IMR-90 (cell line): Measurements from ENCODE around the gene CCDC92. TPM values are rescaled to one million over a fixed set of nuclear protein-coding genes. Genes with fewer than 3 reads are reported as not detected.

Experiments used
- ATAC-seq: fragments of 200-7000 bp; cut with Tn5 transposase; 2 replicates; pipeline ENCODE4 v1.9.1; 2020; ENCODE audit warnings: low read depth, mild to moderate bottlenecking, moderate library complexity
- BruUV-seq: library from RNA; stranded (reverse); fragments of 400-500 nt; replicated peaks from 2 replicates; lab custom pipeline; 2021; lab: Mats Ljungman, UMichigan
- CTCF ChIA-PET: fragments of 300-600 bp; formaldehyde crosslinking; extraction: SDS; loops from one replicate; lab custom pipeline; 2021; ENCODE audit warnings: antibody characterized with exemption; lab: Yijun Ruan, JAX
- POLR2A ChIA-PET: fragments of 300-600 bp; sonication (Branson Sonifier 250); formaldehyde crosslinking; loops from one replicate; lab custom pipeline; 2022; ENCODE audit warnings: antibody characterized with exemption; ENCODE audit not compliant: unreplicated experiment; lab: Charles Lee
- DNase-seq: peaks from one replicate; pipeline ENCODE4 v3.0.0; 2013
- H2AFZ ChIP-seq: replicated peaks from 2 replicates; pipeline ENCODE3; 2013; ENCODE audit warnings: low read length, mild to moderate bottlenecking; ENCODE audit not compliant: poor library complexity
- H2AK5ac ChIP-seq: 2 replicates; pipeline ENCODE4 v1.6.1; 2013; ENCODE audit warnings: low read depth, low read length, inconsistent platforms
- H2AK9ac ChIP-seq: replicated peaks from 2 replicates; pipeline ENCODE3; 2013; ENCODE audit warnings: mild to moderate bottlenecking, low read depth, low read length, moderate library complexity; ENCODE audit not compliant: poor library complexity
- H2BK120ac ChIP-seq: 2 replicates; pipeline ENCODE4 v1.6.1; 2013; ENCODE audit warnings: low read depth, low read length, inconsistent platforms
- H2BK15ac ChIP-seq: 3 replicates; pipeline ENCODE4 v1.6.1; 2013; ENCODE audit warnings: low read depth, low read length, inconsistent platforms
- H2BK20ac ChIP-seq: 2 replicates; pipeline ENCODE4 v1.6.1; 2013; ENCODE audit warnings: low read depth, mild to moderate bottlenecking, inconsistent platforms, low read length, moderate library complexity
- H2BK5ac ChIP-seq: 2 replicates; pipeline ENCODE4 v1.6.1; 2013; ENCODE audit warnings: mild to moderate bottlenecking, low read depth, low read length, inconsistent platforms; ENCODE audit not compliant: poor library complexity, severe bottlenecking
- H3K14ac ChIP-seq: replicated peaks from 2 replicates; pipeline ENCODE4 v1.6.1; 2013; ENCODE audit warnings: low read depth, low read length, inconsistent platforms
- H3K18ac ChIP-seq: 2 replicates; pipeline ENCODE4 v1.6.1; 2013; ENCODE audit warnings: low read depth, low read length, control low read depth
- H3K23ac ChIP-seq: 2 replicates; pipeline ENCODE4 v1.6.1; 2013; ENCODE audit warnings: low read depth, low read length, inconsistent platforms
- H3K27ac ChIP-seq: 2 replicates; pipeline ENCODE4 v1.5.1; 2013; ENCODE audit warnings: mild to moderate bottlenecking, control low read depth, low read length; ENCODE audit not compliant: insufficient read depth
- H3K27me3 ChIP-seq: 2 replicates; pipeline ENCODE4 v1.6.1; 2013; ENCODE audit warnings: low read length; ENCODE audit not compliant: control insufficient read depth, insufficient read depth
- H3K36me3 ChIP-seq: 2 replicates; pipeline ENCODE4 v1.6.1; 2013; ENCODE audit warnings: low read length, mixed read lengths; ENCODE audit not compliant: control insufficient read depth, insufficient read depth
- H3K4ac ChIP-seq: 2 replicates; pipeline ENCODE4 v1.6.1; 2013; ENCODE audit warnings: low read depth, low read length, inconsistent platforms
- H3K4me1 ChIP-seq: 2 replicates; pipeline ENCODE4 v1.6.1; 2013; ENCODE audit warnings: low read length, mixed read lengths; ENCODE audit not compliant: control insufficient read depth, insufficient read depth
- H3K4me2 ChIP-seq: 2 replicates; pipeline ENCODE4 v1.6.1; 2013; ENCODE audit warnings: low read depth, mild to moderate bottlenecking, control low read depth, low read length, moderate library complexity
- H3K4me3 ChIP-seq: 2 replicates; pipeline ENCODE4 v1.5.1; 2013; ENCODE audit warnings: low read depth, mild to moderate bottlenecking, control low read depth, low read length, moderate library complexity; ENCODE audit not compliant: insufficient read depth
- H3K56ac ChIP-seq: 2 replicates; pipeline ENCODE4 v1.6.1; 2013; ENCODE audit warnings: low read length, inconsistent platforms; ENCODE audit not compliant: insufficient read depth; ENCODE audit errors: extremely low read depth
- H3K79me1 ChIP-seq, 2 experiments: 2 replicates each; pipeline ENCODE4 v1.6.1; 2013; ENCODE audit warnings: low read length in 2 of 2, inconsistent platforms in 1 of 2, low read depth in 1 of 2
- H3K9ac ChIP-seq: 2 replicates; pipeline ENCODE4 v1.6.1; 2013; ENCODE audit warnings: low read depth, low read length, control low read depth
- H3K9me1 ChIP-seq: 2 replicates; pipeline ENCODE4 v1.6.1; 2013; ENCODE audit warnings: low read length, inconsistent platforms; ENCODE audit not compliant: insufficient read depth
- H3K9me3 ChIP-seq: 2 replicates; pipeline ENCODE4 v1.6.1; 2013; ENCODE audit warnings: low read length; ENCODE audit not compliant: control insufficient read depth, insufficient read depth
- H4K20me1 ChIP-seq: 2 replicates; pipeline ENCODE4 v1.6.1; 2013; ENCODE audit warnings: low read length, inconsistent platforms; ENCODE audit not compliant: insufficient read depth
- H4K5ac ChIP-seq: 2 replicates; pipeline ENCODE4 v1.6.1; 2013; ENCODE audit warnings: mild to moderate bottlenecking, low read depth, low read length, control low read depth
- H4K8ac ChIP-seq, 2 experiments: 2 replicates each; pipeline ENCODE4 v1.6.1; 2013; ENCODE audit warnings: low read depth in 2 of 2, low read length in 2 of 2, control low read depth in 1 of 2, inconsistent platforms in 1 of 2
- H4K91ac ChIP-seq: 2 replicates; pipeline ENCODE4 v1.6.1; 2013; ENCODE audit warnings: low read depth, low read length, inconsistent platforms; ENCODE audit not compliant: insufficient read depth
- BHLHE40 ChIP-seq: fragments of 150-350 bp; IDR thresholded peaks from 2 replicates; pipeline ENCODE4 v1.6.1; 2016; ENCODE audit warnings: mild to moderate bottlenecking, low read depth, low read length
- CEBPB ChIP-seq: IDR thresholded peaks from 2 replicates; pipeline ENCODE4 v1.6.1; 2012; ENCODE audit warnings: low read depth, low read length, improper control_type of control experiment
- FOS ChIP-seq: fragments of 150-350 bp; IDR thresholded peaks from 2 replicates; pipeline ENCODE4 v1.6.1; 2016; ENCODE audit warnings: low read depth, low read length
- MAZ ChIP-seq: IDR thresholded peaks from 2 replicates; pipeline ENCODE4 v1.6.1; 2012; ENCODE audit warnings: low read depth, mild to moderate bottlenecking, low read length, improper control_type of control experiment, moderate library complexity, borderline replicate concordance
- WGBS, 2 experiments: methylation state at CpG; one replicate each; pipeline versions ENCODE4 v1.1.5 to v1.1.7; 2013; ENCODE audit warnings: missing lambda C conversion rate in 2 of 2; ENCODE audit not compliant: insufficient read length in 1 of 2; ENCODE audit errors: extremely low coverage in 2 of 2; 5-methylcytosine and 5-hydroxymethylcytosine counted together
- dilution Hi-C: fragments of 300-500 bp; cut with HindIII; formaldehyde crosslinking; loops from one replicate; pipeline ENCODE4 v1.14.3; 2018; ENCODE audit warnings: low sequenced_read_pairs; ENCODE audit not compliant: unreplicated experiment
- in situ Hi-C: fragments of 300-500 bp; cut with MboI; formaldehyde crosslinking; loops from 3 replicates; pipeline ENCODE4 v1.14.3; 2019; ENCODE audit warnings: low sequenced_read_pairs, inconsistent platforms, mixed read lengths
- intact Hi-C: fragments of 100-400 bp; cut with micrococcal nuclease; formaldehyde crosslinking; loops from 2 replicates; pipeline ENCODE4 v1.10.0; 2022
- polyA plus RNA-seq, 3 experiments: library from polyadenylated mRNA; depleted of rRNA; stranded (reverse); fragments of >200 nt; gene quantifications; 2 replicates each; pipeline ENCODE4 v1.2.3, GENCODE V29; 2012; ENCODE audit warnings: low replicate concordance in 1 of 3
- total RNA-seq: library from RNA; depleted of rRNA; stranded (reverse); fragments of >200 nt; gene quantifications from 2 replicates; pipeline ENCODE4 v1.2.3, GENCODE V29; 2012

CCDC92 gene
- total and polyA plus RNA-seq, 2 of the 4 experiments (the other 2 are of a cell fraction), result 5.7 to 55.5 TPM

DNA sequence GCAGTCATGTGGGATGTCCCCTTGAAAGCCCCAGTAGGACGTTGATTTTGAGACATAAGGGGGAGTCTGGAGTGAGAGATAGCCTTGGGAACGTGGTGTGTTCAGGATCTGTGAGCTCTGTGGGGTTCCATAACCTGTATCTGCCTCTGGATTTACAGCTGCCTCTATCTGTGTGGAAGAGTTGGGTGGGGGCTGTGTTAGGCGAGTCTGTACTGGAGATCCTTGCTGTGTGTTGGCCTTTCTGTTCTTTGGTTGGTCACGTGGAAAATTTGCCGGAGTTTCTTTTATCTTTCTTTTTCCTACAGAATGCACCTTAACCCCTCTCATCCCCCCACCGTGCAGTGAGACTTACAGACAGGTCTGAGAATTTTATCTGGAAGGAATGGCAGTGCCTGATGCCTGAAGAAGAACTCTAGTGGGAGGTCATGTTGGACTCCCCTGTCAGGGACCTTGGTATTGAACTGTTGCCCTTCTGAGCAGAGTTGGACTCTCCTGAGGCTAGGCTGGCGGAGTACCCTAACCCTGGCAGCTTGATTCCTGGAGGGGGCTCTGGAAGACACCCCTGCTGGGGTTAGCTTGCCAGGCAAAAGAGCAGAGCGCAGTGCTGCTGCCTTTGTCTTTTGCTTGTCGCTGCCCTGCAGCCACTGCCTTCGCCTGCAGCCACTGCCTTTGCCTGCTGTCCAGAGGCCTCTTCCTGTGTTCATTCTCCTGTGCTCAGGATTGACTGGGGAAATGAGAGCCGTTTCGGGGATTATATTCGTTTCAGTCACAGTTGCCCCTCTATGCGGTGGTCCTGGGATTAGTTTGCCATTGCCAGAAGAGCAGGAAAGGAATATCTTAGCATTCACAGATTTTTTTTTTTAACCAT, 34.4 kb upstream of the CCDC92 start (continued):
- TF ChIP-seq CEBPB (no peak), MAZ (no peak)

DNA sequence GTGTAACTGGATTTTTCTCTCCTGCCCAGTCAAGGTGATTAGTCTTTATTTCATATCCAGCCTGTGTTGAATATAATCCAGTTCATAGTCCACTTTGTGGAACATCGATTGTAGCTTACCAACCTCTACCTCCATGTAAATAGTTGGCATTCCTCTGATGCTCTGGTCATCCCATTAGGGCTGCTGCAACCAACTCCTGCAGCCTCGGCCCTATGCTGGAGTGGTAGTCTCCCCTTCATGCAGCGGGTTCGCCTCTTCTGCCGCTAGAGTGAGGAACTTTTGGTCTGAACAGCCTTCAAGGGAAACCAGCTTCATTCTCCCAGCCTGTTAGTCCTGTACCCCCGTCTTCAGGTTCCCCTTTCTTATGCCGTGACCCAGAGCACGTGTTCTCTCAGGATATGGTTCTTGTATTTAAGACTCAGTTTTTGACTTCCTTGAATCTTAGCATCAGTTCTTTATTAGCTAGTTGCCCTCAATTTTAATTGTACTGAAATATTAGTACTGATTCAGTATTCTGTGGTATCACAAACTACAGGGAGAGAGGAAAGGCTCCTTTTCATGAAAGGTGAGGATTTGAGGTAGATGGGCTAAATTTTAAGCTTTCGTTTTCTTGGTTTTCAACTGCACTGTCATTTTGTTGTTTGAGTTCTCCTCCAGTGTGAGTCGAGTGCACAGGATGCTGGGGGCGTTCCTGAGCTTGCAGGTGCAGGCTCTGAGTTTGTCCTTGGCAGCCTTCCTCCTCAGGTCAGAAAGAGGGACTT, 33.6 kb upstream of the CCDC92 start:
- ChIA-PET CTCF (interaction anchor here (0.6 to 1.1 kb wide), 2 partner anchors 27 to 177 kb away, joined by 3 to 5 read pairs; no protein-coding TSS in a partner anchor), POLR2A (no interaction called here)
- Histone ChIP-seq H2BK5ac (no peak overlapping the region), H3K4me3 (no peak overlapping the region), H3K9me1 (peaks cover 15% of the 10 kb centered on the region), H3K9ac (no peak overlapping the region), H3K56ac (no peak overlapping the region), H2BK15ac (no peak overlapping the region), H2BK20ac (no peak overlapping the region), H3K4me2 (no peak overlapping the region), H2AK9ac (no peak overlapping the region), H3K4me1 (peaks cover 24% of the 10 kb centered on the region), H3K14ac (no peak overlapping the region; the same call in 1 of the 2 replicates), H4K91ac (no peak overlapping the region), H2BK120ac (no peak overlapping the region), H3K79me1 (peaks cover 31 to 61% of the 10 kb centered on the region in 2 experiments; a peak in 3 of 4 replicates), H3K4ac (no peak overlapping the region), H4K8ac (no peak overlapping the region), H3K27ac (no peak overlapping the region), H4K20me1 (peaks cover 15% of the 10 kb centered on the region; the same call in 1 of the 2 replicates), H4K5ac (no peak overlapping the region; the same call in 1 of the 2 replicates), H3K36me3 (peaks cover 6% of the 10 kb centered on the region; the same call in 1 of the 2 replicates), H3K9me3 (no peaks in the 10 kb centered on the region), H2AK5ac (no peak overlapping the region), H2AFZ (no peak overlapping the region), H3K18ac (no peak overlapping the region), H3K27me3 (no peaks in the 10 kb centered on the region), H3K23ac (no peak overlapping the region)
- in situ Hi-C loops (no loop called here), intact Hi-C loops (no loop called here), dilution Hi-C loops (no loop called here)
- TF ChIP-seq BHLHE40 (no peak), FOS (no peak)
- ATAC-seq (no peak), DNase-seq (no peak)
- no TSS peak for BruUV-seq
- WGBS, 2 experiments, result 81% methylated on average over 5 of the region's 11 CpGs; no CpG with 5 or more reads in 1 of the 2 experiments
